ENCODE measurements around the gene SLC4A1.

SLC4A1 gene

DNA sequence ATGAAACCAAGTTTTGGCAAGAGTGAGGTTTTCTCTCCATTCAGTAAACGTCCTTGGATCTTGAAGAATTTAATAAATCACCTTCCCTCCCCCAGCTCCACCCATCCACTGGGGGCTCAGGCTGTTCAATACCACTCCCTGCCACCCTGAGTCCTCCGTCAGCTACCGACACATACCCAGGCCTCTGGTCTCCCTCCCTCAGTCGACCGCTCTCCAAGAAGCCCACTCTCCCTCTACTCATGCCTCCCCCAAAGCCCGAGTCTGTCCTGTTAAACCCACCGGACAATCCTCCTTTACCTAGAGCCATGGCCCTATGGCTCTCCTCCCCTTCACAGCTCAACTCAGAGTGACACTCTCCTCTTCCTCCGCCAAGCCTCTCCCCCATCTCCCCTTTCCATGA is 19.7 kb upstream of the SLC4A1 start:
- DNase-seq: no peak
- intact Hi-C loops (cut with DNase I): no loop called here

DNA sequence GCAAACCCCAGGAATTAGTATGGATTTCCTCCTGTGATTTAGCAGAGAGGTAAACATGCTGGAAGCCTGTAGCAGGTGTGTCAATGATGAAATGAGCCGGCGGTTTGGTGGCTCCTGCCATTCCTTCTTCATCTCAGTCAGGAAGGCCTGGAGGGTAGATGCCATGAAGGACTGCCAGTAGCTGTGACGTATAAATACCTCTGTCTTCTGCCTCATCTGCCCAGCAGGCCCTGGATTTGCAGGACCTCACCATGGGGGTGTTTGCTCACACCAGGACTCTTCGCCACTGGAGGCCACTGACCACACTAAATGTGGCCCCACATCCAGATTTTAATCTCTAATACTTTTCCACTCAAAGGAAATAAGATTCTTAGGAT is 16.1 kb upstream of the SLC4A1 start:
- DNase-seq: no peak
- intact Hi-C loops (cut with DNase I): no loop called here

DNA sequence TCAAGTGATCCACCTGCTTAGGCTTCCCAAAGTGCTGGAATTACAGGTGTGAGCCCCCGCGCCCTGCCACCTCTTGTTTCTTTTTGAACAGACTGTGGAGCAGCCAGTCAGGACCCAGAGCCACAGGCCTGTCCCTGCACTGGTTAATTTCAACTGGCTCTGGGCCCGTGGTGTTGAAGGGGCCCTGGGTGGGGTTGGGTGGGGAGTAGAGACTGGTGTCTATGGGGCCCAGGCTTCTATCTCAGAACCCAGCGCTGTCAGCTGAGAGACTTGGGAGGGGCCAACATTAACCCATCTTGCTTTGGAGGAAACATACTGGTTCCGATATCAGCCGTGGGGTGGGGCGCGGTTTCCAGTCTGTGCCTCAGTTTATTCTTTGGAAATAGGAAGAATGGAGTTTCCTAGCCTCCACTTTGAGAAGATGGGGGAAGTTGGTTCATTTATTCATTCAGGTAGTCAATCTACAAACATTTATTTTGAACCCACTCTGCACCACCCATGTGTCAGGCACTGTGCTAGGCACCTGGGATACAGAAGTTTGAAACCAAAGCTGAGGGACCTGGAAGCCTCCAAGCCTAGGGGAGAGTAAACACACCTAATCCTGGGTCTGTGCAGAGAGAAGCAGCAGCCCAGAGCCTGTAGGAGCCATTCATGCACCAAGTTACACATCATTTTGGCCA is 15.5 kb upstream of the SLC4A1 start:
- no peak for DNase-seq
- intact Hi-C loops (cut with DNase I): no loop called here

DNA sequence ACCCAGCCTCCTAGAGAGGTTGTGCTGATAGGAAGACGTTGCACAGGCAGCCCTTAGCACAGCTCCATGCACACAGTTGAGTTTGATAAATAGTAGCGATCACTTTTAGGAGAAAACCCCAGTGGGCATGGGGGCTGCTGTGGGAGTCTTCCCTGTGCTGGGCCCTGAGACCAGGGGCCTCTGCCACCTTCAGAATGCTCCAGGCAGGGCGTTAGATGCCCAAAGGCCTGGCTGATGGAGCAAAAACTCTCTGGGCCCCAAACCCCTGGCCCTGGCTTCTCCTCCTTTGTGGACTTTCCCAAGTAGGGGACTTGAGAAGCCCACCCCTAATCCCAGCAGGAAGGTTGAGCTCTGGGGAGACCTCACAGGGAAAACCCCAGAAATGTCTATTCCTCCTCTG is 14.3 kb upstream of the SLC4A1 start:
- DNase-seq: no peak
- intact Hi-C loops (cut with DNase I): no loop called here

DNA sequence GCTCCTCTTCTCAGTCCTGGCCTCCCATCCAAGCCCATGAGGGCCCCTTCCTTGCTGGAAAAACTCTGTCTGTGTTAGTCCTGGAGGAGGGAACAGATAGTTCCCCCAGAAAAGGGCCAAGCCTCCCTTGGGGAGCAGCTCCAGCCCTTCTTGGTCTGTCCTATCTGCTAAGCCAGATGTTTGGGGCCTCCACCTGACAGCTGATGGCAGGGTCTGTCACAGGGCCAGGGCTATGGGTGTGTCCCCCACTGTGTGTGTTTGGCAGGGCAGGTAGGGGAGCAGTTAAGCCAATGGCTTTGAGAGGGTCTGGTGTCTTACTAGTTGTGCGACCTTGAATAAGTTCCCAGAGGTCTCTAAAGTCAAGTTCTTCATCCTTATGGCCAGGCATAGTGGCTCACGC is 13.6 kb upstream of the SLC4A1 start:
- no peak for DNase-seq
- intact Hi-C loops (cut with DNase I): no loop called here

DNA sequence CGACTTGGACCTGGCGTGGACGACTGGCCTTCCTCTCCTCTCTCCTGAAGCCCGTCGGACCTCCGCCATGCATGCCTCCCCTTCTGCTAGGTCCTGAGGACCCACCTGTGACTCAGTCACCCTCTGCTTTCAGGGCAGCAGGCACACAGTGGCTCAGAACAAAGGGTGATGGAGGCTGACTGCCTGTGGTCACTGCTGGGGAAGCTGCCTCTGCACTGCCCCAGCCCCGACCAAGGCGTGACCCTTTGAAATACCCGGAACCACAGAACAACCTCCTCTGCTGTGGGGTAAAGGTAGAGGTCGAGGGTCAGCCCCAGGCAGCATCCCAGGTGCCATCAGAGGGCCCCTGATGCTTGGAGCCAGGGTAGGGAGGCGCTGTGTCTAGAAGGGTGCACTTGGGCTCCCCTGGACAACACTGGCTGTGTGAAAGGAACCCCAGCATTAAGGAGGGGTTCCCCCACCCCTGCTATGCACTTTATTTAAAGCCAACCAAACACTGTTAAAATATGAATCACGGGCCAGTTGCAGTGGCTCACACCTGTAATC is 12.5 kb upstream of the SLC4A1 start:
- intact Hi-C loops (cut with DNase I): no loop called here
- DNase-seq: no peak

DNA sequence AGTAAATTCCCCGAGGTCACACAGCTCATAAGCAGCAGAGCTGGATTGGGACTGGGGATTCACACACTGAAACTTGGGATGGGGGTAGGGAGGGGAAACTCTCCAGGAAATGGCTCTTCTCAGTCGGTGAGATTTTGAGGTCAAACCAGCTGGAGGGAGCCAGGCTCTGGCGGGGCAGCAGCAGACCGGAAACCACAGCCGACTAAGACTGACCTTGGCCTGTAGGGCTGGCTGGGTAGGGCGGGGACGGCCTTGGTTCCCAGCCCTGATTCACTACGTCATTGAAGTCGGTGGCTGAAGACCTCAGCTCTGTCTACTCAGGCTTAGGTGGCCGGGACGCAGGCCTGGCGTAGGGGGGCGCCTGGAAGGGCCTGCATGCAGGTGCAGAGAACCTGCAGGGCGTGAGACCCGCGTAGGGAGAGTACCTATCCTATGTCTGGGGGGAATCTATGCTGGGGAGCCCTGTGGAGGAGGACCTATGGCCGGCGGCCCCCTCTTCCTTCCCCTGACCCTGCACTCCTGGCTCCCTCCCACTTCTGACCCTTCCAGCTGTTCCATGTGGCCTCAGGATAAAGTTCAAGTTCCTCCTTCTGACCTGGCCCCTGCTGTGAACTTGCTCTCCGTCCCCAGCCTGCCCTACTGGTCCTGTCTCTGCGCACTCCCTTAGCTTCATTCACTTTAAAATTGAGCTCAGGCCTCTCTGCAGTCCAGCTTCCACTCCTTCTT is 11.9 kb upstream of the SLC4A1 start:
- DNase-seq: peak in 6 of 10 donors; percentile 6 to 91 (median 29)
- intact Hi-C loops (cut with DNase I): no loop called here

DNA sequence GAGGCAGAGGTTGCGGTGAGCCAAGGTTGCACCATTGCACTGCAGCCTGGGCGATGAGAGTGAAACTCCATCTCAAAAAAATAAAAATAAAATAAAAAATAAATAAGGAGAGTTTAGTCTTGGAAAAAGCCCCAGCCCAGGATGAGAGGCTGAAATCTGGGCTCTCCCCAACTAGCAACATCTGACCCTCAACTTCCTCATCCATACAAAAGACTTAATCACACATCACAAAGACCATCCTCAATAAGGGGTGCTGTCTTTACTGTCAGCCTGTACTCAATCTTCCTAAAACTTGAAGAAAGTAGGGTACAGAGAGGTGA is 11.4 kb upstream of the SLC4A1 start:
- intact Hi-C loops (cut with DNase I): no loop called here
- DNase-seq: no peak

DNA sequence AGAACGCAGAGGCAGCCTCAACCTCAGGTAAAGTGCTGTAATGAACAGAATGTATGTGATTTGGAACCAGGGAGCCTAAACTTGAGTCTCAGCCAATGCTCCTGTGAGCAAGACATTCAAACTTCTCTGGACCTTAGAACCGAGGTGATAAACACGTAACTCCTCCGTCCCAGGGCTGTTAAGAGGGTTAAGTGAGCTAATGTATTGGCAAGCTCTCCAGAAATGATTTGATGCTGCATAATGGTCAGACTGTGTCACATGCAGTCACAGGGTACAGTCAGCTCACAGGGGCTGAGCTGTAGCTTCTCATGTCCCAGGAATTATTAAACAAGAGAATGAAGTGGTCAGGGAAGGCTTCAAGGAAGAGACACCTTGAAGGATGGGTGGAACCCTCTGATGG is 10.0 kb upstream of the SLC4A1 start:
- intact Hi-C loops (cut with DNase I): no loop called here
- DNase-seq: no peak

DNA sequence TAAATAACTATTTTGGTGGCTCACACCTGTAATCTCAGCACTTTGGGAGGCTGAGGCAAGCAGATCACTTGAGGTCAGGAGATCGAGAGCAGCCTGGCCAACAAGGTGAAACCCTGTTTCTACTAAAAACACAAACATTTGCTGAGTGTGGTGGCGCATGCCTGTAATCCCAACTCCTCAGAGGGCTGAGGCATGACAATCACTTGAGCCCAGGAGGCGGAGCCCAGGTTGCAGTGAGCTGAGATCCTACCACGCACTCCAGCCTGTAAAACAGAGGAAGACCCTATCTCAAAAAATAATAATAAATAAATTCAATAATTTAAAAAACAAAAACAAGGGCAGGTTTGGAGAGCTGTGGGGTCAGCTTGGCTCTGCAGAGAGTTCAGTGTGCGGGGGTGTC is 5.7 kb upstream of the SLC4A1 start:
- no peak for DNase-seq
- intact Hi-C loops (cut with DNase I): no loop called here

DNA sequence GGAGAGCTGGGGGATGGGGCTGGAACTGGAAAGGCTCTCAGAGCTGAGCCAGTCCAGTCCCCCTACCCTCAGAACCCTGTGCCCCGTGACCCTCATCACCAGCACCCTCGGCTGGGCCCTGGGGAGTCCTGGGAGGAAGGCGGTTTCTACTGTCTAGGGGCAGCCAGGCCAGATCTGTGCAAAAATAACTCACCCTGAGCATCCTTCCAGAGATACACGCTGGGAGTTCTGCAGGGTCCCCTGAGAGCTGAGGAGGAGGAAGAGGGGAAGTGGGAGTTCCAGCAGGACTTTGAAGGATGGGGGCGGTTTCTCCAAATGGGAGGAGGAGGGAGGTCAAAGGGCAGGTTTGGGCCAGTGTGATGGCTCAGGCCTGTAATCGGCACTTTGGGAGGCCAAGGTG is 5.0 kb upstream of the SLC4A1 start:
- intact Hi-C loops (cut with DNase I): no loop called here

DNA sequence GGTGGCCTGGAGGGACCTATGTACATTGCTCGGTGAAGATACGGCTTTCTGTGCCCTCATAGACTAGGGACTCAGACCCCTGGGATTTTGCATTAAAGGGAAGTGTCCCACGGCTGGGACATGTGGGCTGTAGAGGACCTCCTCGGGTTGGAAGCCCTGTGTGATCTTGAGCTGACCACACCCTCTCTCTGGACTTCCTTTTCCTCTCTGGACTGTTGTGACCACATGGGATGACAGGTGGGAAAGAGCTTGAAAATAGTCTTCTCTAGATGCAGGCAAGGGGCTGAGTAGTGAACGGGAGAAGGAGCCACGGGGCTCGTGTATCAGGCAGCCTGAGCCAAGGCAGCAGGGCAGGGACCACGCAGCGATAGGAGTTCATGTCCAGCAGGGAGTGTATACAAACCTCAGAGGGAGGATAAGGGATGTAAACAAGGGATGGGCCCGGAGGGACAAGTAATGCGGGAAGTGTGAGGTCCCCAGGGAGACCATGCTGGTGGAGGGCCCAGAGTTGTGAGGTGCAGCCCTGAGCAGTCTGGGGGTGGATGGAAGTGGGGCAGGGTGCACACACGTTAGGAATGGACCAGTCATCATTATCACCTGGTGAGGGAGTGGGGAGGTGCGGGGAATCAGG is 4.5 kb upstream of the SLC4A1 start:
- no peak for DNase-seq
- intact Hi-C loops (cut with DNase I): no loop called here

More for the DNA sequence above, 5.0 kb upstream of the SLC4A1 start:
- no peak for DNase-seq

DNA sequence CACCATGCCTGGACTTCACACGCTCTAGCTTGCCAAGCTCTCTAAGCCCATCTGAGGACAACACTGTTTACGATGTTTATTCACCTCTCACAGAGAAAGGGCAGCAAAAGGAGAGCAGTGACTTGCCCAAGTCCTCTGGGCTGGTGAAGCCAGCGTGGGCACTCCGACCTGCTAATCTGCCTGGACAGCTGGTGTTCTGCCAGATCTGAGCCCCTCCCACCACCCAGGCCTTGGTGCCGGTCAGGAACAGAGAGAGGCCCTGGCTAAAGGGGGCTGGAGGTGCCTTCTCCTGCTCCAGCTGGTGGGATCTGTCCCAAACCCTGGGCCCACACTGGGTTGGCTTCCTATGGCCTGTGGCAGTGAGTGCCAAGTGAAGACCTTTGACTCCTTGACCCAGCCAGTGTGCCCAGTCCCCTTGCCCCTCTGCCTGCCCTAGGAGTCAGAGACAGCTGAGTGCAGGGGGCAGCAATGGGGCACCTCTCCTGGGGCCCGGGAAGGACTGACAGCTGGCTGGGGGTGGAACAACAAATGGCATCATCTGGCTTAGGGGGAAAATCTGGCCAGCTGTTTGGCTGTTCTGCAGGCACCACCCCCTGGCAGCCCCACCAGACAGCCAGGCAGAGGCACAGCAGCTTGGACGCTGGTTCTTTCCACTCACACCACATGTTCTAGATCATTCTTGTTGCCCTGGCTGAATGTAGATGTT is 1.8 kb upstream of the SLC4A1 start:
- no peak for DNase-seq
- intact Hi-C loops (cut with DNase I): no loop called here

DNA sequence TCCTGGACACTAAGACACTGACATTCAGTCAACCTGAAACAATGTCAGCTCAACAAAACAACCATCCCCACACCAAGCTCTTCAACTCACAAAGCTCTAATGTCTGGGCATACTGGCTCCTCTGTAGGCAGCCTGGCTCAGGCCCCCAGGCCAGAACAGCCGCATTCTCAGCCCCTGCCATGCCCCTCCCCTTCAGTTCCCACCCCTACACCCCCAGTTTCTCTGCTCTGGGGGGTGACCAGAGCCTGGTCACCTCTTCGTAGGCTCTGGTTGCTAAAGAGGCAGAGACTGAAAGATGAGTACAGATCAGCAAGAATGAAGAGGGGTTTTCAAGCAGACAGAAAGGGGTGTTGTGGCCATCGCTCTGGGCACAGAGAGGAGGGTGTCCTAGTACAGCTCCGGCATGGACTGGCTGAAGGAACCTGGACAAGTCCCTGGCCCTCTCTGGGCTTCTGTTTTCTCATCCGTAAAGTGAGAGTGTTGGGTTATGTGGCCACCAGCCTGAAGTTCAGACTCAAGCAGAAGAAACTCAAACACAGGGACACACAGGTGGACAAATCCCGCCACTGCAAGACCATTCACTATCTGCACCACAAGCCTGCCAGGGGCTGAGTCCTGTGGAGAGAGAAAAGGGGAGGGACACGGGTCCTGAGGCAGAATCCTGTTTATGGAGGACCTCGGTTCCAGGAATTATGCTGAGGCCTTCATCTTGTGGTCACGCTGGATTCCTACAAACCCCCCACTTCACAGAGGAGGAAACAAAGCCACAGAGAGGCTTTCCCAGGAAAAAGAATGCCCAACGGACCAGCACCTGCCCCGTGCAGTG is 987 bp upstream of the SLC4A1 start:
- no peak for DNase-seq
- intact Hi-C loops (cut with DNase I): no loop called here

DNA sequence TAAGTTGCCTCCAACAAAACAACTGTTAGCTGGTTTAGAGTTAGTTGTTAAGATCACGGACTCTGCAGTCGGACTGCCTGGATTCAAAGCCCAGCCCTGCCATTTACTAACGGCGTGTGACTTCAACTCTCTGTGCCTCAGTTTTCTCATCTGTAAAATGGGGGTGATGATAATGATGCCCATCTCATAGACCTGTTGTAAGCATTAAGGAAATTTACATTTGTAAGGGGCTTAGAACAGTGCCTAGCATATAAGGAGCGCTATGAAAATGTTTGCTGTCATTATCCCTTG is 825 bp downstream of the SLC4A1 start:
- no peak for DNase-seq
- intact Hi-C loops (cut with DNase I): no loop called here

DNA sequence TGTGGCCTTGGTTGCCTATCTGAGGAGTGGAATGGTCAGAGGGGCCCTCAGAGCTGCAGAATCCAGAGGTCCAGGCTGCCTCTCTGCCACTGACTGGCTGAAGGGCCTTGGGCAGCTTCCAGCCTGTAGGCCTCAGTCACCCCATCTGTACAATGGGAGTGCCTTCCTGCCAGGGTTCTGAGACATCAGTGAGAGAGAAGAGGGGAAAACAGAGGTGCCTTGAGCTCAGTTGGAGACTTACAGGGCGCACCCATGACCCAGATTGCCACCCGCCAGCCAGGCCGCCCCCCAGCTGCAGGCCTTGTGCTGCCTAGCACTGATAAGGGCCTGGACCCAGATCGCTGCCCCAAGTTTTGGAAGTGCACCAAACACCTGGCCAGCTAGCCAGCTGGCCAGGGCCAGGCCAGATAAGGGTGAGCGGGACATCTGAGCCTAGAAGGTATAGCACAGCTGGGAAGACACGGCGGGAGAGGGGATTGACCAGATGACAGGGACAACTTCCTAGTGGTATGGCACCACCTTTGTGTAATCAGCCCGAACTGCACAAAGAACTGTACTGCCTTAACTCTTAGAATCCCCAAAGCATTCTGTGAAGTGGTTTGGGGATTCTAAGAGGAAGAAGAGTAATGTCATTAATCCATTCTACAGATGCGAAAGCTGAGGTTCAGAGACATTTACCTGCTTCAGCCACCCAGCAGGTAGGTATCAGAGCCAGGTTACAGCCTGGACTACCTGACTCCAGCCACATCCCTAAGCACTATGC is 1.4 kb downstream of the SLC4A1 start:
- DNase-seq: no peak
- intact Hi-C loops (cut with DNase I): no loop called here

DNA sequence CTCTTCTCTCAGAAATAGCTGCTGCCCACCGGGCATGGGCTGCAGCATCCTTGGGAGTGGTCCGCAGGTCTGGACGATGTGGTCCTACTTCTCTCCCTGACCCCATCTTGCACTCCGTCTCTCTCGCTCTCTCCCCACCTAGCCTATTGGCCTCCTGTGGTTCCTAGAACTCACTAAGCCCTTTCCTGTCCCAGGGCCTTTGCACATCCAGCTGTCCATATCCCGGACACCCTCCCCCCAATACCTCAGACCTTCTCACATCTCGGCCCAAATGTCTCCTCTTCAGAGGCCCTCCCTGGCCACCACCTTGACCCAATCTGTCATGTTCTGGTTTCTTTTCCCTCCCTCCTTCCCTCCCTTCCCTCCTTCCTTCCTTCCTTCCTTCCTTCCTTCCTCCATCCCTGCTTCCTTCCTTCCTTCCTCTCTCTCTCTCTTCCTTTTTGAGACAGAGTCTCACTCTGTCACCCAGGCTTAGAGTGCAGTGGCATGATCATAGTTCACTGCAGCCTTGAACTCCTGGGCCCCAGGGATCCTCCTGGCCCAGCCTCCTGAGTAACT is 4.5 kb downstream of the SLC4A1 start:
- intact Hi-C loops (cut with DNase I): no loop called here

DNA sequence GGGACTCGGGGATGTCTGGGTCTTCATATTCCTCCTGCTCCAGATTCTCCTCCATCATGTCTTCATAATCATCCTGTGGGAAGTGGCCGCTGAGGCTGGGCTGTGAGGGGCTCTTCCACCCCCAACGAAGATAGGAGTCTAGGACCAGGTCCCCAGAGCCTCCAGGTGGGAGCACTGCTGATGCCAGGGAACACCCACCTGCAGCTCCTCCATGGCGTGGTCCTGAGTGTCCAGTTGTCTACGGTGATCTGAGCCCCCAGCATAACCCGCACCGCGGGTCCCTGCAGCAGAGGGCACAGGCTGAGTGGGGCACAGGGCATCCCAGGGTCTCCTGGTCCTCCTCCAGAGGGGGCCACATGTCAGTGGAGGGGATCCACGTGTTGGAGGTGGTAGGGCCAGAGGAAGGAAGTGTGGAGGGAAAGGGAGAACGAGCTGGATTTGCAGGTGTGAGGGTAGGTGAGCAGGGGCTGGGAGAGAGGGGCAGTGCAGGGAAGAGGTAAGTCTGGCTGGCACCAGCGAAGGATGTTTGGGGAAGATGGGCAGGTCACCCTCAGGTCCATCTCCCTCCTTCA is 5.2 kb downstream of the SLC4A1 start:
- intact Hi-C loops (cut with DNase I): no loop called here
- no peak for DNase-seq

More for the DNA sequence above, 4.5 kb downstream of the SLC4A1 start:
- DNase-seq: no peak

DNA sequence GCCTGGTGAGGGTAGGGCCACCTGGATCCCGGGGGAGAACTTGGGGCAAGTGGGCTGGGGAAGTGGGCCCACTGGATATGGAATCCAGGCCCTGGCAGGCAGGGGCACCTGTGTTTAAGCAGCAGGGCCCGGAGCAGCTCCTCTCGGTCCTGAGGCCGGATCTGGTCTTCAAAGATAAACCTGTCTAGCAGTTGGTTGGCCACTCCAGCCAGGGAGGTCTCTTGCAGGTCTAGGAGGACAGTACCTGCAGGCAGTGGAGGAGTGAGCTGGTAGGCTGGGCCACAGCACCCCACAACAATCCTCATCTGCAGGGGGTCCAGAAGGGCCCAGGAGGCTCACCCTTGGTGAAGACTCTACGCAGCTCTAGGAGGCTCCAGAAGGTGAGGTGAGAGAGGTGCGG is 7.6 kb downstream of the SLC4A1 start:
- DNase-seq: no peak
- intact Hi-C loops (cut with DNase I): no loop called here
